SIG-M5 treated with dmso at 0.1 percent for 504 hours (cell line): ENCODE measurements around the gene C2.
"Not testable (repeated sequence)": the region's sequence is repeated elsewhere in the genome, so short reads cannot be mapped to it uniquely, and the experiment has no call there.

Experiments used
- DNase-seq: peaks from one replicate; lab custom pipeline; 2025; ENCODE audit not compliant: unreplicated experiment; lab: John Stamatoyannopoulos, UW

C2 gene

GRCh38 chr6:31972709-31973350, 45.3 kb downstream of the C2 start:
- DNase-seq, result no peak

- not testable (repeated sequence) for DNase-seq
Measured at GRCh38 chr6:31976065-31976464, 48.5 kb downstream of the C2 start.

- DNase-seq, result no peak
Measured at GRCh38 chr6:31977816-31978431, 50.4 kb downstream of the C2 start.

GRCh38 chr6:31978831-31979230, 51.3 kb downstream of the C2 start:
- DNase-seq, result no peak

- DNase-seq, result no peak
Measured at GRCh38 chr6:31979238-31979898, 51.9 kb downstream of the C2 start.

GRCh38 chr6:31980195-31980876, 52.8 kb downstream of the C2 start:
- not testable (repeated sequence) for DNase-seq

GRCh38 chr6:31980998-31981397, 53.5 kb downstream of the C2 start:
- not testable (repeated sequence) for DNase-seq

- DNase-seq, result not testable (repeated sequence)
Measured at GRCh38 chr6:31981744-31982143, 54.2 kb downstream of the C2 start, which contains the start of gene C4A. Gene C4A, plus strand, starts transcription at chr6:31982057. Its CDS starts 51 bp downstream, at chr6:31982108.

GRCh38 chr6:31989363-31989762, 61.8 kb downstream of the C2 start:
- DNase-seq, result not testable (repeated sequence)

- DNase-seq, result not testable (repeated sequence)
Measured at GRCh38 chr6:31994421-31994820, 66.9 kb downstream of the C2 start.
